B cell (primary cell): ENCODE results near the gene REEP6. TPM values are rescaled to one million over a fixed set of nuclear protein-coding genes. Genes with fewer than 3 reads are reported as not detected.
"Not testable (repeated sequence)": the region's sequence is repeated elsewhere in the genome, so short reads cannot be mapped to it uniquely, and the experiment has no call there.

ENCODE experiments used
- ATAC-seq: fragments of 200-7000 bp; cut with Tn5 transposase; one replicate; pipeline ENCODE4 v1.10.0; 2021; ENCODE audit warnings: low read depth, mild to moderate bottlenecking, moderate number of reproducible peaks, moderate library complexity
- CTCF ChIA-PET: fragments of 350-600 bp; sonication (Branson Sonifier 250); formaldehyde crosslinking; loops from one replicate; lab custom pipeline; 2021; ENCODE audit warnings: antibody characterized with exemption, inconsistent platforms; lab: Charles Lee
- POLR2A ChIA-PET: fragments of 350-600 bp; sonication (Branson Sonifier 250); formaldehyde crosslinking; loops from one replicate; lab custom pipeline; 2021; ENCODE audit warnings: antibody characterized with exemption; lab: Charles Lee
- DNase-seq: peaks from one replicate; pipeline ENCODE4 v3.0.0; 2013
- H2AFZ ChIP-seq: 2 replicates; pipeline ENCODE4 v1.6.1; 2012; ENCODE audit warnings: mild to moderate bottlenecking, low read depth, low read length; ENCODE audit not compliant: insufficient read depth, poor library complexity, severe bottlenecking
- H3K27ac ChIP-seq, 2 donors: 1 replicate in 1 of 2; 2 replicates in 1 of 2; pipeline ENCODE4 v1.5.1; 2012 to 2013; ENCODE audit warnings: low read length in 2 of 2, mild to moderate bottlenecking in 2 of 2, moderate library complexity in 1 of 2
- H3K27me3 ChIP-seq, 4 experiments: fragments of 200-600 bp in 1 of 4; sonication (generic) in 1 of 4; replicated peaks in 1 of 4; 1 replicate in 2 of 4; 2 replicates in 2 of 4; pipeline versions ENCODE4 v1.6.1 to v1.7.0; 2013 to 2016; ENCODE audit warnings: low read length in 3 of 4, mild to moderate bottlenecking in 2 of 4, mixed read lengths in 1 of 4, moderate library complexity in 1 of 4; ENCODE audit not compliant: insufficient read depth in 4 of 4, control insufficient read depth in 3 of 4; ENCODE audit errors: control extremely low read depth in 1 of 4
- H3K36me3 ChIP-seq, 2 experiments: replicated peaks in 1 of 2; 1 replicate in 1 of 2; 2 replicates in 1 of 2; pipeline versions ENCODE4 v1.6.1 to v1.7.1; 2013; ENCODE audit warnings: low read length in 1 of 2; ENCODE audit not compliant: insufficient read depth in 2 of 2, control insufficient read depth in 1 of 2; ENCODE audit errors: control extremely low read depth in 1 of 2, extremely low read depth in 1 of 2
- H3K4me1 ChIP-seq, 2 donors: fragments of 200-600 bp in 1 of 2; sonication (generic) in 1 of 2; 1 replicate in 1 of 2; 2 replicates in 1 of 2; pipeline versions ENCODE4 v1.5.1 to v1.6.1; 2013 to 2017; ENCODE audit warnings: low read length in 2 of 2; ENCODE audit not compliant: control insufficient read depth in 2 of 2, insufficient read depth in 2 of 2
- H3K4me2 ChIP-seq: replicated peaks from 2 replicates; pipeline ENCODE3; 2012; ENCODE audit warnings: mild to moderate bottlenecking, low read depth, low read length; ENCODE audit not compliant: poor library complexity, severe bottlenecking
- H3K4me3 ChIP-seq, 5 experiments: fragments of 200-600 bp in 1 of 5; sonication (generic) in 1 of 5; 1 replicate in 3 of 5; 2 replicates in 2 of 5; pipeline versions ENCODE4 v1.5.1 to v1.7.0; 2011 to 2016; ENCODE audit warnings: low read length in 4 of 5, mild to moderate bottlenecking in 4 of 5, low read depth in 2 of 5, control low read depth in 1 of 5, moderate library complexity in 1 of 5; ENCODE audit not compliant: insufficient read depth in 1 of 5; ENCODE audit errors: control extremely low read depth in 1 of 5, extremely low read depth in 1 of 5
- H3K79me2 ChIP-seq: fragments of 200-600 bp; sonication (generic); one replicate; pipeline ENCODE4 v1.6.0; 2016; ENCODE audit warnings: low read length; ENCODE audit not compliant: control insufficient read depth, insufficient read depth
- H3K9ac ChIP-seq: fragments of 200-600 bp; sonication (generic); 2 replicates; pipeline ENCODE4 v1.6.1; 2017; ENCODE audit warnings: mild to moderate bottlenecking, low read length, moderate library complexity
- H3K9me3 ChIP-seq, 3 donors: one replicate each; pipeline versions ENCODE4 v1.6.1 to v1.7.1; 2013; ENCODE audit warnings: low read length in 2 of 3; ENCODE audit not compliant: control insufficient read depth in 2 of 3, insufficient read depth in 1 of 3; ENCODE audit errors: control extremely low read depth in 1 of 3
- H4K20me1 ChIP-seq: 2 replicates; pipeline ENCODE4 v1.6.0; 2012; ENCODE audit warnings: mild to moderate bottlenecking, low read length; ENCODE audit not compliant: insufficient read depth, control insufficient read depth, poor library complexity, severe bottlenecking
- H3K27ac Mint-ChIP-seq: one replicate; pipeline ENCODE4 v1.8.0; 2021; ENCODE audit warnings: mixed read lengths
- H3K27me3 Mint-ChIP-seq: one replicate; pipeline ENCODE4 v1.8.0; 2021; ENCODE audit warnings: mixed read lengths
- H3K4me1 Mint-ChIP-seq: one replicate; pipeline ENCODE4 v1.8.0; 2021; ENCODE audit warnings: mixed read lengths
- H3K4me3 Mint-ChIP-seq: one replicate; pipeline ENCODE4 v1.8.0; 2021; ENCODE audit warnings: mixed read lengths
- H3K9me3 Mint-ChIP-seq: one replicate; pipeline ENCODE4 v1.8.0; 2022; ENCODE audit warnings: mixed read lengths; ENCODE audit not compliant: insufficient read depth
- EZH2 ChIP-seq: IDR thresholded peaks from 2 replicates; pipeline ENCODE4 v1.6.1; 2012; ENCODE audit warnings: borderline replicate concordance, low read depth, mild to moderate bottlenecking, moderate library complexity, low read length; ENCODE audit not compliant: insufficient read depth, poor library complexity, severe bottlenecking
- WGBS: methylation state at CpG from one replicate; pipeline ENCODE4 v1.1.5; 2013; ENCODE audit warnings: missing lambda C conversion rate; ENCODE audit not compliant: insufficient coverage; 5-methylcytosine and 5-hydroxymethylcytosine counted together
- intact Hi-C: fragments of 100-400 bp; cut with micrococcal nuclease; formaldehyde crosslinking; loops from one replicate; pipeline ENCODE4 v1.10.0; 2022
- polyA plus RNA-seq: library from polyadenylated mRNA; depleted of rRNA; stranded (reverse); fragments of >200 nt; gene quantifications from 2 replicates; pipeline ENCODE4 v1.2.3, GENCODE V29; 2012
- total RNA-seq, 2 donors: library from RNA; stranded (reverse); fragments of 120-200 nt in 1 of 2; gene quantifications; 1 replicate in 1 of 2; 2 replicates in 1 of 2; pipeline versions ENCODE4 v1.2.3 to v1.2.4, GENCODE V29; 2013 to 2022
- TF ChIP-seq, protein P1 (sequence below): fragments of 200-600 bp; IDR thresholded peaks from one replicate; pipeline ENCODE4 v1.8.0; 2022; ENCODE audit warnings: antibody characterized with exemption, mild to moderate bottlenecking

REEP6 gene
- total and polyA plus RNA-seq, 2 donors (not counting 1 experiment from before 2014, with no cell fraction given): 0.64 to 1.1 TPM

DNA sequence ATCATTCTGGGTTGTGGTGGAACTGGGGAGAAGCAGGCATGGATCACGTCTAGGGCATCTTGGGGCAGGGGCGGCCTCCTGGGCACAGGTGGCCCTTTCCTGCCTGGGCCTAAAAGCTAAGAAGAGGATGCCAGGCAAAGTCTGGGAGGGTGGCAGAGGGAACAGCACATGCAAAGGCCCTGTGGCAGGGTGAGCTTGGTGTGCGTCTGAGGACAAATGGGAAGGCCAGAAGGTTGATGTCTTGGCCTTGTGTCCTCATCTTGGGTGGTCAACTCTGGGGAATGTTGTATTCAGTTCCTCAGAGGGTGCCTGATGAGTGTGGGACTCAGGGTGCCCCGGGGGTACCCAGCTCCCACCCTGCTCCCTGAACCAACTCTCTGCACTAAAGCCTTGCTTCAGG lies 27.5 kb downstream of the REEP6 start:
- no peak for TF ChIP-seq EZH2
- TF ChIP-seq, protein P1, sequence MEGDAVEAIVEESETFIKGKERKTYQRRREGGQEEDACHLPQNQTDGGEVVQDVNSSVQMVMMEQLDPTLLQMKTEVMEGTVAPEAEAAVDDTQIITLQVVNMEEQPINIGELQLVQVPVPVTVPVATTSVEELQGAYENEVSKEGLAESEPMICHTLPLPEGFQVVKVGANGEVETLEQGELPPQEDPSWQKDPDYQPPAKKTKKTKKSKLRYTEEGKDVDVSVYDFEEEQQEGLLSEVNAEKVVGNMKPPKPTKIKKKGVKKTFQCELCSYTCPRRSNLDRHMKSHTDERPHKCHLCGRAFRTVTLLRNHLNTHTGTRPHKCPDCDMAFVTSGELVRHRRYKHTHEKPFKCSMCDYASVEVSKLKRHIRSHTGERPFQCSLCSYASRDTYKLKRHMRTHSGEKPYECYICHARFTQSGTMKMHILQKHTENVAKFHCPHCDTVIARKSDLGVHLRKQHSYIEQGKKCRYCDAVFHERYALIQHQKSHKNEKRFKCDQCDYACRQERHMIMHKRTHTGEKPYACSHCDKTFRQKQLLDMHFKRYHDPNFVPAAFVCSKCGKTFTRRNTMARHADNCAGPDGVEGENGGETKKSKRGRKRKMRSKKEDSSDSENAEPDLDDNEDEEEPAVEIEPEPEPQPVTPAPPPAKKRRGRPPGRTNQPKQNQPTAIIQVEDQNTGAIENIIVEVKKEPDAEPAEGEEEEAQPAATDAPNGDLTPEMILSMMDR: no peak
- Histone ChIP-seq H3K27me3 (peaks cover 0 to 37% (median 13%) of the 10 kb centered on the region in 4 experiments), H3K4me1 (peaks cover 3 to 7% of the 10 kb centered on the region in 2 donors), H3K4me3 (no peak overlapping the region), H2AFZ (no peak overlapping the region), H3K79me2 (no peaks in the 10 kb centered on the region), H3K9me3 (peaks cover 0 to 23% (median 0%) of the 10 kb centered on the region in 3 donors), H3K36me3 (no peaks in the 10 kb centered on the region), H3K9ac (no peak overlapping the region), H3K27ac (no peak overlapping the region), H3K4me2 (no peak overlapping the region), H4K20me1 (no peaks in the 10 kb centered on the region)
- WGBS: 87% methylated on average over 3 of the region's 4 CpGs
- CTCF ChIA-PET: interaction anchor here (0.6 kb wide), 1 partner anchor 54 kb away, joined by 4 read pairs; no protein-coding TSS in a partner anchor
- Mint-ChIP-seq H3K9me3 (no peaks in the 10 kb centered on the region), H3K4me1 (no peaks in the 10 kb centered on the region), H3K27me3 (peaks cover 28% of the 10 kb centered on the region), H3K27ac (no peak overlapping the region), H3K4me3 (no peak overlapping the region)
- POLR2A ChIA-PET: no interaction called here
- intact Hi-C loops: no loop called here
- no peak for ATAC-seq
- no peak for DNase-seq

DNA sequence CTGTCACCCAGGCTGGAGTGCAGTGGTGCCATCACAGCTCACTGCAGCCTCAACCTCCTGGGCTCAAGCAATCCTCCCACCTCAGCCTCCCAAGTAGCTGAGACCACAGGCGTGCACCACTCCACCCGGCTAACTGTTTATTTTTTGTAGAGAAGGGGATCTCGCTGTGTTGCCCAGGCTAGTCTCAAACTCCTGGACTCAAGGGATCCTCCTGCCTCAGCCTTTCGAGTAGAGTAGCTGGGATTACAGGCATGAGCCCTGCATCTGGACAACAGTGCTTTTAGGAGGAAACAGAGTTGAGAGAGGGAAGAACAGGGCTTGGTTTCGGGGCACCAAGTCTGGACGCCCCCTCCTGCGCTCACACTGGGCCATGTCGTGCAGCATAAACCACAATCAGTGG lies 28.8 kb downstream of the REEP6 start:
- 80% methylated on average over 5 of the region's 8 CpGs for WGBS
- H3K79me2 ChIP-seq, intact Hi-C loops, H3K4me2 ChIP-seq, H3K9me3 Mint-ChIP-seq, CTCF ChIA-PET, H3K4me1 Mint-ChIP-seq, H4K20me1 ChIP-seq, H3K9ac ChIP-seq, ATAC-seq, H3K36me3 ChIP-seq, H3K27ac ChIP-seq, H2AFZ ChIP-seq, H3K4me3 ChIP-seq, DNase-seq, H3K4me1 ChIP-seq, H3K27ac Mint-ChIP-seq, H3K4me3 Mint-ChIP-seq: not testable (repeated sequence)
- H3K9me3 ChIP-seq: peaks cover 0 to 21% (median 0%) of the 10 kb centered on the region in 3 donors
- peaks cover 0 to 33% (median 15%) of the 10 kb centered on the region in 4 experiments for H3K27me3 ChIP-seq
- POLR2A ChIA-PET: interaction anchor here (0.7 kb wide), 1 partner anchor 99 kb away, joined by 7 read pairs; no protein-coding TSS in a partner anchor
- peaks cover 30% of the 10 kb centered on the region for H3K27me3 Mint-ChIP-seq
